SK-N-SH (cell line): ENCODE results near the gene AKT3. TPM values are rescaled to one million over a fixed set of nuclear protein-coding genes. Genes with fewer than 3 reads are reported as not detected.

Experiments used
- CTCF ChIA-PET: fragments of 300-600, 350-600 bp; formaldehyde crosslinking; extraction: SDS; loops from one replicate; lab custom pipeline; 2021; lab: Yijun Ruan, JAX
- POLR2A ChIA-PET: fragments of 350-600 bp; sonication (Branson Sonifier 250); formaldehyde crosslinking; extraction: SDS; loops from one replicate; lab custom pipeline; 2020; ENCODE audit warnings: antibody characterized with exemption, inconsistent platforms; lab: Yijun Ruan, JAX
- DNase-seq: peaks from one replicate; pipeline ENCODE4 v3.0.0; 2012
- H2AFZ ChIP-seq: fragments of 200-600 bp; sonication (generic); 2 replicates; pipeline ENCODE4 v1.8.1; 2016; ENCODE audit warnings: antibody characterized with exemption, mild to moderate bottlenecking, low read depth
- H3F3A ChIP-seq: fragments of 200-600 bp; sonication (generic); replicated peaks from 2 replicates; pipeline ENCODE3; 2016; ENCODE audit warnings: antibody characterized with exemption, mild to moderate bottlenecking; ENCODE audit not compliant: insufficient read depth
- H3K27ac ChIP-seq, 2 experiments: fragments of 200-500 bp in 1 of 2; fragments of 200-600 bp in 1 of 2; sonication (Bioruptor generic) in 1 of 2; sonication (generic), shearing (Covaris generic) in 1 of 2; 2 replicates each; pipeline versions ENCODE4 v1.5.1 to v1.6.1; 2014 to 2016; ENCODE audit warnings: low read depth in 2 of 2, inconsistent platforms in 1 of 2, low read length in 1 of 2, mild to moderate bottlenecking in 1 of 2, mixed read lengths in 1 of 2
- H3K27me3 ChIP-seq: fragments of 200-600 bp; sonication (generic), shearing (Covaris generic); 2 replicates; pipeline ENCODE4 v1.6.1; 2016; ENCODE audit warnings: mixed run types; ENCODE audit not compliant: insufficient read depth
- H3K36me3 ChIP-seq, 2 experiments: fragments of 200-500 bp in 1 of 2; fragments of 200-600 bp in 1 of 2; sonication (Bioruptor generic) in 1 of 2; sonication (generic) in 1 of 2; replicated peaks in 1 of 2; 2 replicates each; pipeline versions ENCODE3 to v1.5.1; 2014 to 2016; ENCODE audit warnings: low read length in 1 of 2, mild to moderate bottlenecking in 1 of 2; ENCODE audit not compliant: insufficient read depth in 2 of 2, control insufficient read depth in 1 of 2
- H3K4me1 ChIP-seq, 2 experiments: fragments of 200-500 bp in 1 of 2; fragments of 200-600 bp in 1 of 2; sonication (Bioruptor generic) in 1 of 2; sonication (generic), shearing (Covaris generic) in 1 of 2; 2 replicates each; pipeline versions ENCODE4 v1.5.1 to v1.6.1; 2014 to 2016; ENCODE audit warnings: low read depth in 1 of 2, low read length in 1 of 2, mixed run types in 1 of 2; ENCODE audit not compliant: insufficient read depth in 2 of 2, control insufficient read depth in 1 of 2
- H3K4me2 ChIP-seq: fragments of 200-600 bp; sonication (generic), shearing (Covaris generic); 2 replicates; pipeline ENCODE4 v1.6.1; 2017; ENCODE audit warnings: mixed run types
- H3K4me3 ChIP-seq, 2 experiments: fragments of 200-500 bp in 1 of 2; fragments of 200-600 bp in 1 of 2; sonication (Bioruptor generic) in 1 of 2; sonication (generic), shearing (Covaris generic) in 1 of 2; 2 replicates each; pipeline versions ENCODE4 v1.5.1 to v1.8.1; 2014 to 2016; ENCODE audit warnings: low read depth in 2 of 2, inconsistent platforms in 1 of 2, low read length in 1 of 2, mild to moderate bottlenecking in 1 of 2, mixed read lengths in 1 of 2, moderate library complexity in 1 of 2
- H3K79me2 ChIP-seq: fragments of 200-600 bp; sonication (generic); 2 replicates; pipeline ENCODE4 v1.8.1; 2017; ENCODE audit warnings: mild to moderate bottlenecking; ENCODE audit not compliant: insufficient read depth
- H3K9ac ChIP-seq: fragments of 200-600 bp; sonication (generic); 2 replicates; pipeline ENCODE4 v1.6.1; 2017; ENCODE audit warnings: mixed run types
- H3K9me2 ChIP-seq: fragments of 200-600 bp; sonication (generic); 2 replicates; pipeline ENCODE4 v1.6.1; 2017; ENCODE audit warnings: mixed run types
- H3K9me3 ChIP-seq: fragments of 200-600 bp; sonication (generic); 2 replicates; pipeline ENCODE4 v1.6.1; 2017; ENCODE audit warnings: mixed run types, mild to moderate bottlenecking, moderate library complexity
- H4K20me1 ChIP-seq: fragments of 200-600 bp; sonication (generic); 2 replicates; pipeline ENCODE4 v1.6.1; 2017; ENCODE audit warnings: mild to moderate bottlenecking, mixed run types; ENCODE audit not compliant: insufficient read depth
- CHD2 ChIP-seq: fragments of 150-350 bp; IDR thresholded peaks from 2 replicates; pipeline ENCODE4 v1.6.1; 2018; ENCODE audit warnings: low read length; ENCODE audit not compliant: partially characterized antibody
- ELF1 ChIP-seq: IDR thresholded peaks from 2 replicates; pipeline ENCODE4 v1.4.0; 2012
- FOSL2 ChIP-seq: IDR thresholded peaks from 2 replicates; pipeline ENCODE4 v1.4.0; 2012; ENCODE audit warnings: low read depth, mild to moderate bottlenecking, moderate library complexity, borderline replicate concordance
- FOXJ3 ChIP-seq: sonication (generic); formaldehyde crosslinking; IDR thresholded peaks from 2 replicates; pipeline ENCODE4 v1.5.1; 2020; ENCODE audit warnings: mild to moderate bottlenecking, missing genetic modification reagents
- MXI1 ChIP-seq: IDR thresholded peaks from 2 replicates; pipeline ENCODE4 v1.6.1; 2012; ENCODE audit warnings: mild to moderate bottlenecking, low read depth, low read length, improper control_type of control experiment
- NFIC ChIP-seq: IDR thresholded peaks from 2 replicates; pipeline ENCODE4 v1.4.0; 2012; ENCODE audit warnings: borderline replicate concordance
- RCOR1 ChIP-seq: fragments of 150-350 bp; IDR thresholded peaks from 2 replicates; pipeline ENCODE4 v1.6.1; 2017; ENCODE audit warnings: antibody characterized with exemption, low read length
- RFX5 ChIP-seq: IDR thresholded peaks from 2 replicates; pipeline ENCODE4 v1.6.1; 2012; ENCODE audit warnings: mild to moderate bottlenecking, improper control_type of control experiment, low read length
- RXRA ChIP-seq: IDR thresholded peaks from 2 replicates; pipeline ENCODE4 v1.4.0; 2012; ENCODE audit warnings: low read depth, mild to moderate bottlenecking, borderline replicate concordance
- TEAD4 ChIP-seq: IDR thresholded peaks from 2 replicates; pipeline ENCODE4 v1.4.0; 2012; ENCODE audit warnings: mild to moderate bottlenecking, borderline replicate concordance; ENCODE audit not compliant: insufficient read depth
- YY1 ChIP-seq: IDR thresholded peaks from 2 replicates; pipeline ENCODE4 v1.4.0; 2012; ENCODE audit warnings: low read depth, mild to moderate bottlenecking
- WGBS: methylation state at CpG from one replicate; pipeline ENCODE4 v1.1.6; 2017; ENCODE audit warnings: low lambda C conversion rate; 5-methylcytosine and 5-hydroxymethylcytosine counted together
- polyA plus RNA-seq, 3 experiments: library from polyadenylated mRNA; depleted of rRNA; stranded (reverse); fragments of >200 nt; gene quantifications; 2 replicates each; pipeline ENCODE4 v1.2.3, GENCODE V29; 2012
- TF ChIP-seq, protein P1 (sequence below): IDR thresholded peaks from 2 replicates; pipeline ENCODE4 v1.4.0; 2012; ENCODE audit warnings: low read depth
- TF ChIP-seq, protein P2 (sequence below): fragments of 200-600 bp; sonication (generic); IDR thresholded peaks from 2 replicates; pipeline ENCODE4 v1.6.1; 2017; ENCODE audit warnings: antibody characterized with exemption, mild to moderate bottlenecking, moderate library complexity
- TF ChIP-seq, protein P3 (sequence below): IDR thresholded peaks from 2 replicates; pipeline ENCODE4 v1.4.0; 2012; ENCODE audit warnings: low read depth, borderline replicate concordance
- TF ChIP-seq, protein P4 (sequence below): IDR thresholded peaks from 2 replicates; pipeline ENCODE4 v1.4.0; 2012; ENCODE audit warnings: low read depth, borderline replicate concordance
- TF ChIP-seq, protein P5 (sequence below): IDR thresholded peaks from 2 replicates; pipeline ENCODE4 v1.6.1; 2012; ENCODE audit warnings: mild to moderate bottlenecking, low read depth, low read length, moderate library complexity

The AKT3 gene
- polyA plus RNA-seq, 1 of the 3 experiments (the other 2 are of a cell fraction): 12.7 TPM

DNA sequence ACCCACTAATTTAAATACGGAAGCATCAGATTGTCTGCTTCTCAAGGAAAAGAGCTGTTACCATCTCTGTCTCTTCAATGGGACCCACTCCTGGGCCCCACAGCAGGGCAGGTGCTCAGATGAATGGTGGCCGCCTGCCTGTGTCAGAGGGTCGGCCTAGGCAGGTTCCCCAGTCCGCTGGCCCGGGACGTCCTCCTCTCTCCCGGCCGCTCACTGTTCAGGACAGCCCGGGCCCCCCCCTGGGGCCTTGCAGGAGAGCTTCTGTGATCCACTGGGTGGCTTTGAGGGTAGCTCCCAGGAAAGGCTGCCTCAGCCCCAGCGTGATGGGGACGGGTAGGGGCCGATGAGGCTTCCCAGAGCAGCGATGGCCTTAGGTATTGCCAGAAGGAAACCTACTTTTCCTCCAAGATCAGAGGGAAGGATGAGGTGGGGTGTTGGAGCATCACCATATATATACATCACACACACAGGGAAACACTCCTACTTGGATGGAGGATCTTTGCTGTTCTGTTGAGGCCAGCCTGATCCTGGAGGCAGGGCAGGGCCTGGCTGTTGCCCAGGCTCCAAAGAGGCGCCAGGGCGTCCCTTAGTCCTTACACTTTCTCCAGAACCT, 362.9 kb downstream of the AKT3 start:
- H3K79me2 ChIP-seq: no peaks in the 10 kb centered on the region
- ChIA-PET CTCF (no interaction called here), POLR2A (no interaction called here)
- no peaks in the 10 kb centered on the region for H3F3A ChIP-seq
- no peak overlapping the region for H3K27ac ChIP-seq
- H2AFZ ChIP-seq: no peak overlapping the region
- WGBS: 97% methylated on average over 10 of the region's 15 CpGs
- H3K4me2 ChIP-seq: no peak overlapping the region
- H3K9me3 ChIP-seq: no peaks in the 10 kb centered on the region
- peaks cover 0 to 5% of the 10 kb centered on the region in 2 experiments for H3K36me3 ChIP-seq
- no peak for TF ChIP-seq CHD2
- TF ChIP-seq RXRA: no peak
- TF ChIP-seq FOXJ3 (CRISPR knock-in tag): no peak
- no peak for TF ChIP-seq RCOR1
- no peak for TF ChIP-seq RFX5
- TF ChIP-seq, protein P1, sequence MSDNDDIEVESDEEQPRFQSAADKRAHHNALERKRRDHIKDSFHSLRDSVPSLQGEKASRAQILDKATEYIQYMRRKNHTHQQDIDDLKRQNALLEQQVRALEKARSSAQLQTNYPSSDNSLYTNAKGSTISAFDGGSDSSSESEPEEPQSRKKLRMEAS: no peak
- no peak for TF ChIP-seq TEAD4
- no peak for TF ChIP-seq MXI1
- TF ChIP-seq, protein P2, sequence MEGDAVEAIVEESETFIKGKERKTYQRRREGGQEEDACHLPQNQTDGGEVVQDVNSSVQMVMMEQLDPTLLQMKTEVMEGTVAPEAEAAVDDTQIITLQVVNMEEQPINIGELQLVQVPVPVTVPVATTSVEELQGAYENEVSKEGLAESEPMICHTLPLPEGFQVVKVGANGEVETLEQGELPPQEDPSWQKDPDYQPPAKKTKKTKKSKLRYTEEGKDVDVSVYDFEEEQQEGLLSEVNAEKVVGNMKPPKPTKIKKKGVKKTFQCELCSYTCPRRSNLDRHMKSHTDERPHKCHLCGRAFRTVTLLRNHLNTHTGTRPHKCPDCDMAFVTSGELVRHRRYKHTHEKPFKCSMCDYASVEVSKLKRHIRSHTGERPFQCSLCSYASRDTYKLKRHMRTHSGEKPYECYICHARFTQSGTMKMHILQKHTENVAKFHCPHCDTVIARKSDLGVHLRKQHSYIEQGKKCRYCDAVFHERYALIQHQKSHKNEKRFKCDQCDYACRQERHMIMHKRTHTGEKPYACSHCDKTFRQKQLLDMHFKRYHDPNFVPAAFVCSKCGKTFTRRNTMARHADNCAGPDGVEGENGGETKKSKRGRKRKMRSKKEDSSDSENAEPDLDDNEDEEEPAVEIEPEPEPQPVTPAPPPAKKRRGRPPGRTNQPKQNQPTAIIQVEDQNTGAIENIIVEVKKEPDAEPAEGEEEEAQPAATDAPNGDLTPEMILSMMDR: no peak
- TF ChIP-seq, protein P3, sequence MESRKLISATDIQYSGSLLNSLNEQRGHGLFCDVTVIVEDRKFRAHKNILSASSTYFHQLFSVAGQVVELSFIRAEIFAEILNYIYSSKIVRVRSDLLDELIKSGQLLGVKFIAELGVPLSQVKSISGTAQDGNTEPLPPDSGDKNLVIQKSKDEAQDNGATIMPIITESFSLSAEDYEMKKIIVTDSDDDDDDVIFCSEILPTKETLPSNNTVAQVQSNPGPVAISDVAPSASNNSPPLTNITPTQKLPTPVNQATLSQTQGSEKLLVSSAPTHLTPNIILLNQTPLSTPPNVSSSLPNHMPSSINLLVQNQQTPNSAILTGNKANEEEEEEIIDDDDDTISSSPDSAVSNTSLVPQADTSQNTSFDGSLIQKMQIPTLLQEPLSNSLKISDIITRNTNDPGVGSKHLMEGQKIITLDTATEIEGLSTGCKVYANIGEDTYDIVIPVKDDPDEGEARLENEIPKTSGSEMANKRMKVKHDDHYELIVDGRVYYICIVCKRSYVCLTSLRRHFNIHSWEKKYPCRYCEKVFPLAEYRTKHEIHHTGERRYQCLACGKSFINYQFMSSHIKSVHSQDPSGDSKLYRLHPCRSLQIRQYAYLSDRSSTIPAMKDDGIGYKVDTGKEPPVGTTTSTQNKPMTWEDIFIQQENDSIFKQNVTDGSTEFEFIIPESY: no peak
- TF ChIP-seq, protein P4, sequence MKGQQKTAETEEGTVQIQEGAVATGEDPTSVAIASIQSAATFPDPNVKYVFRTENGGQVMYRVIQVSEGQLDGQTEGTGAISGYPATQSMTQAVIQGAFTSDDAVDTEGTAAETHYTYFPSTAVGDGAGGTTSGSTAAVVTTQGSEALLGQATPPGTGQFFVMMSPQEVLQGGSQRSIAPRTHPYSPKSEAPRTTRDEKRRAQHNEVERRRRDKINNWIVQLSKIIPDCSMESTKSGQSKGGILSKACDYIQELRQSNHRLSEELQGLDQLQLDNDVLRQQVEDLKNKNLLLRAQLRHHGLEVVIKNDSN: no peak
- H3K4me3 ChIP-seq: no peak overlapping the region
- H3K4me1 ChIP-seq: peaks cover 0 to 19% of the 10 kb centered on the region in 2 experiments; a peak in 1 of 4 replicates
- H3K27me3 ChIP-seq: no peaks in the 10 kb centered on the region
- no peak overlapping the region for H3K9ac ChIP-seq
- DNase-seq: no peak
- H4K20me1 ChIP-seq: no peaks in the 10 kb centered on the region
- H3K9me2 ChIP-seq: no peaks in the 10 kb centered on the region

DNA sequence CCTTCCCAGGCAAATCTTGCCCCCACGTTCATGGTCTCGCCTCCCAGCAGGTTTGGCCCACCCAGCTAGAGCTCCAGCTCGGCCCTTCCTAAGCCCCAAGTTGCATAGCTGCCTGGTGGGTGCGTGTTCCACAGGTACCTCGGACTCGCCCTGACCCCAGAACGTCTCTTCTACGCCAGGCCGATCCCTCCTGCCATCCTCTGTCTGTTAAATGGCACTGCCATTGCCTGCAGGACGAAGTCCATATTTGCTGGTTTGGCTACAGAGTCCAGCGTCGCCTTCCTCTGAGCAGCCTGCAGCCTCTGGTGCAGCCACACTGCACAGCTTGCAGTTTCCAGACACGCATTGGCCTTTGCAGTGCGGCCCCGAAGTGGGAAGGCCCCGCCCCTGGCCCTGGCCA, 366.1 kb downstream of the AKT3 start:
- no peak overlapping the region for H3K4me3 ChIP-seq
- TF ChIP-seq YY1 (no peak), ELF1 (no peak), NFIC (no peak), FOSL2 (no peak)
- TF ChIP-seq, protein P3: no peak
- TF ChIP-seq, protein P5, sequence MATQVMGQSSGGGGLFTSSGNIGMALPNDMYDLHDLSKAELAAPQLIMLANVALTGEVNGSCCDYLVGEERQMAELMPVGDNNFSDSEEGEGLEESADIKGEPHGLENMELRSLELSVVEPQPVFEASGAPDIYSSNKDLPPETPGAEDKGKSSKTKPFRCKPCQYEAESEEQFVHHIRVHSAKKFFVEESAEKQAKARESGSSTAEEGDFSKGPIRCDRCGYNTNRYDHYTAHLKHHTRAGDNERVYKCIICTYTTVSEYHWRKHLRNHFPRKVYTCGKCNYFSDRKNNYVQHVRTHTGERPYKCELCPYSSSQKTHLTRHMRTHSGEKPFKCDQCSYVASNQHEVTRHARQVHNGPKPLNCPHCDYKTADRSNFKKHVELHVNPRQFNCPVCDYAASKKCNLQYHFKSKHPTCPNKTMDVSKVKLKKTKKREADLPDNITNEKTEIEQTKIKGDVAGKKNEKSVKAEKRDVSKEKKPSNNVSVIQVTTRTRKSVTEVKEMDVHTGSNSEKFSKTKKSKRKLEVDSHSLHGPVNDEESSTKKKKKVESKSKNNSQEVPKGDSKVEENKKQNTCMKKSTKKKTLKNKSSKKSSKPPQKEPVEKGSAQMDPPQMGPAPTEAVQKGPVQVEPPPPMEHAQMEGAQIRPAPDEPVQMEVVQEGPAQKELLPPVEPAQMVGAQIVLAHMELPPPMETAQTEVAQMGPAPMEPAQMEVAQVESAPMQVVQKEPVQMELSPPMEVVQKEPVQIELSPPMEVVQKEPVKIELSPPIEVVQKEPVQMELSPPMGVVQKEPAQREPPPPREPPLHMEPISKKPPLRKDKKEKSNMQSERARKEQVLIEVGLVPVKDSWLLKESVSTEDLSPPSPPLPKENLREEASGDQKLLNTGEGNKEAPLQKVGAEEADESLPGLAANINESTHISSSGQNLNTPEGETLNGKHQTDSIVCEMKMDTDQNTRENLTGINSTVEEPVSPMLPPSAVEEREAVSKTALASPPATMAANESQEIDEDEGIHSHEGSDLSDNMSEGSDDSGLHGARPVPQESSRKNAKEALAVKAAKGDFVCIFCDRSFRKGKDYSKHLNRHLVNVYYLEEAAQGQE: no peak

More for the DNA sequence above, 366.1 kb downstream of the AKT3 start:
- no peaks in the 10 kb centered on the region for H3K27me3 ChIP-seq
- H2AFZ ChIP-seq: no peak overlapping the region
- H3K9me3 ChIP-seq: no peaks in the 10 kb centered on the region
- ChIA-PET CTCF (no interaction called here), POLR2A (interaction anchor here (0.8 kb wide), 1 partner anchor 9 kb away, joined by 3 read pairs; no protein-coding TSS in a partner anchor)
- no peak overlapping the region for H3K9ac ChIP-seq
- no peak for DNase-seq
- no peaks in the 10 kb centered on the region for H4K20me1 ChIP-seq
- WGBS: 98% methylated on average over 16 of the region's 16 CpGs
- no peaks in the 10 kb centered on the region for H3K9me2 ChIP-seq
- peaks cover 0 to 2% of the 10 kb centered on the region in 2 experiments for H3K36me3 ChIP-seq
- H3K4me2 ChIP-seq: no peak overlapping the region
- no peaks in the 10 kb centered on the region for H3K79me2 ChIP-seq
- peaks cover 0 to 7% of the 10 kb centered on the region in 2 experiments; a peak in 1 of 4 replicates for H3K4me1 ChIP-seq
- H3K27ac ChIP-seq: no peak overlapping the region
- H3F3A ChIP-seq: no peaks in the 10 kb centered on the region
